HUES64 (cell line): Measurements from ENCODE around the gene LILRB4.
"Not testable (repeated sequence)": the region's sequence is repeated elsewhere in the genome, so short reads cannot be mapped to it uniquely, and the experiment has no call there.

Experiments
- H3K27ac ChIP-seq: 2 replicates; pipeline ENCODE4 v1.7.0; 2013; ENCODE audit warnings: low read depth, low read length, inconsistent platforms
- H3K27me3 ChIP-seq: 2 replicates; pipeline ENCODE4 v1.6.1; 2013; ENCODE audit warnings: mild to moderate bottlenecking, low read length; ENCODE audit not compliant: insufficient read depth
- H3K36me3 ChIP-seq: 2 replicates; pipeline ENCODE4 v1.6.1; 2013; ENCODE audit warnings: mild to moderate bottlenecking, low read length; ENCODE audit not compliant: insufficient read depth
- H3K4me1 ChIP-seq: 2 replicates; pipeline ENCODE4 v1.6.1; 2013; ENCODE audit warnings: mild to moderate bottlenecking, low read length, moderate library complexity; ENCODE audit not compliant: insufficient read depth
- H3K4me3 ChIP-seq: 2 replicates; pipeline ENCODE4 v1.5.1; 2013; ENCODE audit warnings: mild to moderate bottlenecking, low read length, moderate library complexity
- H3K9ac ChIP-seq: 2 replicates; pipeline ENCODE4 v1.6.1; 2013; ENCODE audit warnings: mild to moderate bottlenecking, low read depth, low read length
- H3K9me3 ChIP-seq: 2 replicates; pipeline ENCODE4 v1.6.1; 2013; ENCODE audit warnings: low read depth, low read length; ENCODE audit not compliant: insufficient read depth
- WGBS: fragments of 150-250, 120-280 bp; methylation state at CpG from one replicate; pipeline ENCODE4 v1.1.7; 2013; ENCODE audit warnings: missing lambda C conversion rate; 5-methylcytosine and 5-hydroxymethylcytosine counted together

LILRB4 gene

GRCh38 chr19:54696117-54696548, 33.3 kb downstream of the LILRB4 start:
- H3K4me3 ChIP-seq = no peak overlapping the region
- H3K27me3 ChIP-seq = no peaks in the 10 kb centered on the region
- H3K36me3 ChIP-seq = no peaks in the 10 kb centered on the region
- no peak overlapping the region for H3K27ac ChIP-seq
- peaks cover 81% of the 10 kb centered on the region for H3K9me3 ChIP-seq
- 86% methylated on average over 8 of the region's 8 CpGs for WGBS
- H3K9ac ChIP-seq = no peak overlapping the region
- no peaks in the 10 kb centered on the region for H3K4me1 ChIP-seq

- Histone ChIP-seq H3K27ac (no peak overlapping the region), H3K4me3 (no peak overlapping the region), H3K36me3 (no peaks in the 10 kb centered on the region), H3K9ac (no peak overlapping the region), H3K9me3 (peaks cover 82% of the 10 kb centered on the region), H3K4me1 (no peaks in the 10 kb centered on the region), H3K27me3 (no peaks in the 10 kb centered on the region)
- 63% methylated on average over 2 of the region's 2 CpGs for WGBS
Measured at GRCh38 chr19:54696766-54697165, 34.0 kb downstream of the LILRB4 start.

GRCh38 chr19:54697716-54698115, 34.9 kb downstream of the LILRB4 start:
- not testable (repeated sequence) for H3K4me3 ChIP-seq, H3K9ac ChIP-seq, H3K4me1 ChIP-seq, H3K27me3 ChIP-seq, H3K36me3 ChIP-seq, H3K27ac ChIP-seq
- peaks cover 78% of the 10 kb centered on the region for H3K9me3 ChIP-seq
- 85% methylated on average over 13 of the region's 13 CpGs for WGBS

GRCh38 chr19:54704928-54705327, 42.1 kb downstream of the LILRB4 start:
- H3K36me3 ChIP-seq = no peaks in the 10 kb centered on the region
- WGBS = 77% methylated on average over 8 of the region's 8 CpGs
- H3K4me1 ChIP-seq = no peaks in the 10 kb centered on the region
- H3K4me3 ChIP-seq = no peak overlapping the region
- peaks cover 81% of the 10 kb centered on the region for H3K9me3 ChIP-seq
- H3K27me3 ChIP-seq = no peaks in the 10 kb centered on the region
- no peak overlapping the region for H3K27ac ChIP-seq
- no peak overlapping the region for H3K9ac ChIP-seq

- no peaks in the 10 kb centered on the region for H3K36me3 ChIP-seq
- H3K9me3 ChIP-seq = peaks cover 72% of the 10 kb centered on the region
- H3K27me3 ChIP-seq = no peaks in the 10 kb centered on the region
- no peaks in the 10 kb centered on the region for H3K4me1 ChIP-seq
- H3K4me3 ChIP-seq = no peak overlapping the region
- WGBS = 61% methylated on average over 4 of the region's 4 CpGs
- no peak overlapping the region for H3K27ac ChIP-seq
- no peak overlapping the region for H3K9ac ChIP-seq
Measured at GRCh38 chr19:54707962-54708361, 45.2 kb downstream of the LILRB4 start.

- Histone ChIP-seq H3K9me3 (peaks cover 69% of the 10 kb centered on the region), H3K27ac (no peak overlapping the region), H3K9ac (no peak overlapping the region), H3K27me3 (no peaks in the 10 kb centered on the region), H3K4me1 (no peaks in the 10 kb centered on the region), H3K4me3 (no peak overlapping the region), H3K36me3 (no peaks in the 10 kb centered on the region)
- WGBS = 87% methylated on average over 7 of the region's 7 CpGs
Measured at GRCh38 chr19:54708781-54709180, 46.0 kb downstream of the LILRB4 start.

- H3K27me3 ChIP-seq = no peaks in the 10 kb centered on the region
- 80% methylated on average over 18 of the region's 18 CpGs for WGBS
- H3K4me1 ChIP-seq = no peaks in the 10 kb centered on the region
- H3K36me3 ChIP-seq = no peaks in the 10 kb centered on the region
- H3K27ac ChIP-seq = no peak overlapping the region
- H3K9me3 ChIP-seq = peaks cover 69% of the 10 kb centered on the region
- H3K9ac ChIP-seq = no peak overlapping the region
- H3K4me3 ChIP-seq = no peak overlapping the region
Measured at GRCh38 chr19:54709212-54709948, 46.6 kb downstream of the LILRB4 start.

GRCh38 chr19:54709956-54710355, 47.2 kb downstream of the LILRB4 start:
- not testable (repeated sequence) for H3K36me3 ChIP-seq, H3K9ac ChIP-seq, H3K27ac ChIP-seq, H3K4me3 ChIP-seq, H3K4me1 ChIP-seq, H3K27me3 ChIP-seq
- peaks cover 69% of the 10 kb centered on the region for H3K9me3 ChIP-seq
- 67% methylated on average over 13 of the region's 13 CpGs for WGBS
